Mucosa of descending colon (tissue), 3 donors: Measurements from ENCODE around the gene CCSER1. TPM values are rescaled to one million over a fixed set of nuclear protein-coding genes. Genes with fewer than 3 reads are reported as not detected.
A peak's percentile ranks its signal among the peaks of the same experiment; 100 is the strongest.

Source experiments
- ATAC-seq: fragments of 200-7000 bp; cut with Tn5 transposase; one replicate; pipeline ENCODE4 v1.9.1; 2020; ENCODE audit warnings: mild to moderate bottlenecking, moderate library complexity
- DNase-seq, 3 donors: peaks; one replicate each; pipeline ENCODE4 v3.0.0-alpha.2; 2020
- H3K36me3 ChIP-seq: fragments of 200-600 bp; one replicate; pipeline ENCODE4 v1.8.0; 2021; ENCODE audit warnings: low read depth, mild to moderate bottlenecking
- H3K4me1 ChIP-seq: fragments of 200-600 bp; one replicate; pipeline ENCODE4 v1.8.0; 2021; ENCODE audit warnings: low read depth, mild to moderate bottlenecking
- H3K4me3 ChIP-seq: fragments of 200-600 bp; one replicate; pipeline ENCODE4 v1.8.0; 2021; ENCODE audit warnings: mild to moderate bottlenecking
- H3K9me3 ChIP-seq: fragments of 200-600 bp; one replicate; pipeline ENCODE4 v1.8.0; 2021; ENCODE audit warnings: mild to moderate bottlenecking
- CTCF ChIP-seq: fragments of 200-600 bp; IDR thresholded peaks from one replicate; pipeline ENCODE4 v1.8.0; 2022; ENCODE audit warnings: antibody characterized with exemption, mild to moderate bottlenecking
- intact Hi-C, 2 donors: fragments of 100-400 bp; cut with DNase I in 1 of 2; cut with micrococcal nuclease in 1 of 2; formaldehyde crosslinking; loops; one replicate each; pipeline versions ENCODE4 v1.11.0 to v1.11.1; 2022; cut with DNase I, micrococcal nuclease
- total RNA-seq, 3 donors: library from RNA; stranded (reverse); fragmentation: NEBNext Ultra II Directional in 2 of 3; extraction: Animal tissue kit (Norgen Biotek cat#: 25700) in 2 of 3; gene quantifications; one replicate each; pipeline versions ENCODE4 v1.2.1 to v1.2.4, GENCODE V29; 2021 to 2023
- donor health status: DM: no; HTN: no; CAD: no; lungs with moderate emphysema.
- donor health status: DM: no; HTN: no; CAD: no.
- donor health status: DM: no; HTN: yes; CAD: no.

Gene CCSER1
- total RNA-seq, 3 donors from 2014 or later = 11.1 to 32.4 (median 13.3) TPM

DNA sequence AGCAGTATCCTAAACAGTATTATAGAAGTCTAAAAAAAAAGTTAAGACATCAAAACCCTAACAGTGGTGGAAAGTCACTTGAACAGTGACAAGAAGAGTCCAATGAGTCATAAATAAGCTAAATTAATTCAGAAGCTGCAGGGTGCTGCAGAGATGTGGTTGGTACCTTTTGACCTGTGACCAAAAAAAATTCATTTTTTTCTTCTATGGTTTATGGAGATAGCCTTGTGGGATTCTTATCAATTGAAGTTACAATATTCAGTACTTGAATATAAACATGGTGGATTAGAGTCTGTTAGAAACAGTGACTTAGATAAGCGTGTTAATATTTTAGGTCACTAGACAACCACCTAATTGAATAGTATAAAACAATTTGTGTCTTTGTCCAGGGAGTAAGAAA, 35.4 kb downstream of the CCSER1 start:
- Histone ChIP-seq H3K4me1 (no peaks in the 10 kb centered on the region), H3K36me3 (no peaks in the 10 kb centered on the region), H3K9me3 (no peaks in the 10 kb centered on the region), H3K4me3 (no peak overlapping the region)
- no peak for TF ChIP-seq CTCF
- DNase-seq (no peak), ATAC-seq (no peak)
- intact Hi-C loops = no loop called here

DNA sequence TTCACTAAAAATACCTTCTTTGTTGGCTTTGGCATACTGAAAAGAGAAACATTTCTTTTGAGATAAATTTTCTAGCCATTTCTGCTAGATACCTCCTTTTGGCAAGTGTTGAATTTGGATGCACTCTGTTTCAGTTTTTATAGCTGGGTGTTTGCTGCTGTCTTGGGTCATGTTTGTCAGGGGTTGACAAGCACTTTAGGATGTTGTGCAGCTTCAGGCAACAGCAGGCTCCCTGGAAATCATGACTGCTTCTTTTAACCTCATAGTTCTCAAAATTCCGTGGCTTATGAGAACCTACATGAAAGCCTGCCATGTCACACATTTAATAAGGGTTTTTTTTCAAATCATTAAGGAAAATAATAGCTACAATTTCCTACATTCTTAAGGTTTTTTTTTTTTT, 36.7 kb downstream of the CCSER1 start:
- H3K36me3 ChIP-seq = no peaks in the 10 kb centered on the region
- H3K4me1 ChIP-seq = no peaks in the 10 kb centered on the region
- no peak overlapping the region for H3K4me3 ChIP-seq
- ATAC-seq (no peak), DNase-seq (no peak)
- no peak for TF ChIP-seq CTCF
- intact Hi-C loops = no loop called here
- no peaks in the 10 kb centered on the region for H3K9me3 ChIP-seq

DNA sequence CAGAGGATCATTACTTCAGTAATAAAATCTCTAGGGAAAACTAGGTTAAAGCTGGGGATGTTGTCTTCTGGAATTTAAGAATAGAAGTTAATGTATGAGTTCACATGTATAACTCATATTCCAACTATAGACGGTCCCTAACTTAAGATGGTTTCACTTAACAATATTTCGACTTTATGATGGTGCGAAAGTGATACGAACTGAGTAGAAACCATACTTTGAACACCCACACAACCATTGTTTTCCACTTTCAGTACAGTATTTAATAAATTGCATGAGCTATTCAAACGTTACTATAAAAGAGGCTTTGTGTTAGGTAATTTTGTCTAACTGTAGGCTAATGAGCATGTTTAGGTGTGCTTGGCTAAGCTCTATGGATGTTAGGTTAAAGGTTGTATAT, 38.7 kb downstream of the CCSER1 start:
- H3K4me1 ChIP-seq = no peaks in the 10 kb centered on the region
- ATAC-seq (no peak), DNase-seq (no peak)
- no peak for TF ChIP-seq CTCF
- no peaks in the 10 kb centered on the region for H3K36me3 ChIP-seq
- H3K4me3 ChIP-seq = no peak overlapping the region
- intact Hi-C loops = no loop called here
- H3K9me3 ChIP-seq = no peaks in the 10 kb centered on the region

DNA sequence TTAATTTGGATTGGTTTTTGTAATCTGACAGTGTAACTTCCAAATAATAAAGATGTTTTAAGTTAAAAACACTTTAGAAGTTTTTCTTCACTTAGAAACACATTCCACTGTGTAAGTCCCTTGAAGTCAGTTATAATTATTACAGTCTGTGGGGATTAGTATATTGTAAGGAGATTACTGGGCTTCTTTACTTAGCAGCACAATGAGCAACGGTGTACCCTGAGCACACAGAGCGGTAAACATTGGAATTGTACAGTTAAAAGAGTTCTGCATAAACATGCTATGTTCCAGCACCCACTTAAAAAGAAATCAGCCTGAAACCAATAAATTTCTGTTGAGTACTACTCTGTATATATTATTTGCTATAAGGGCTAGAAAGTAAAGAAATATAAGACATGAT, 44.3 kb downstream of the CCSER1 start:
- H3K9me3 ChIP-seq = no peaks in the 10 kb centered on the region
- no peaks in the 10 kb centered on the region for H3K4me1 ChIP-seq
- ATAC-seq (peak; percentile 42), DNase-seq (no peak)
- intact Hi-C loops = no loop called here
- H3K36me3 ChIP-seq = no peaks in the 10 kb centered on the region
- no peak for TF ChIP-seq CTCF
- no peak overlapping the region for H3K4me3 ChIP-seq

GRCh38 chr4:90174621-90175023, 47.4 kb downstream of the CCSER1 start:
- DNase-seq (no peak), ATAC-seq (peak; percentile 71)

More at GRCh38 chr4:90174621-90175023, 47.4 kb downstream of the CCSER1 start:
- Histone ChIP-seq H3K36me3 (no peaks in the 10 kb centered on the region), H3K9me3 (no peaks in the 10 kb centered on the region), H3K4me3 (no peak overlapping the region), H3K4me1 (no peaks in the 10 kb centered on the region)
- TF ChIP-seq CTCF = no peak
- intact Hi-C loops = no loop called here
